Calu3 (cell line): ENCODE results near the gene SPIRE2. TPM values are rescaled to one million over a fixed set of nuclear protein-coding genes. Genes with fewer than 3 reads are reported as not detected.

ENCODE experiments used
- BruUV-seq: library from RNA; stranded (reverse); fragments of 400-500 nt; replicated peaks from 2 replicates; lab custom pipeline; 2021; lab: Mats Ljungman, UMichigan
- CTCF ChIA-PET: fragments of 300-600 bp; sonication (Branson Sonifier 250); formaldehyde crosslinking; loops from one replicate; lab custom pipeline; 2022; ENCODE audit warnings: antibody characterized with exemption; lab: Charles Lee
- DNase-seq: peaks from one replicate; pipeline ENCODE4 v3.0.0; 2022
- H3K27ac Mint-ChIP-seq: one replicate; pipeline ENCODE4 v1.8.0; 2022; ENCODE audit warnings: mixed read lengths; ENCODE audit not compliant: unreplicated experiment
- H3K27me3 Mint-ChIP-seq: one replicate; pipeline ENCODE4 v1.8.0; 2022; ENCODE audit warnings: mixed read lengths; ENCODE audit not compliant: unreplicated experiment
- H3K36me3 Mint-ChIP-seq: one replicate; pipeline ENCODE4 v1.8.0; 2022; ENCODE audit warnings: mild to moderate bottlenecking, moderate library complexity, mixed read lengths; ENCODE audit not compliant: insufficient read depth, unreplicated experiment
- H3K4me1 Mint-ChIP-seq: one replicate; pipeline ENCODE4 v1.8.0; 2022; ENCODE audit warnings: mild to moderate bottlenecking, low read depth, mixed read lengths; ENCODE audit not compliant: unreplicated experiment
- H3K4me3 Mint-ChIP-seq: one replicate; pipeline ENCODE4 v1.8.0; 2022; ENCODE audit warnings: mild to moderate bottlenecking, low read depth, moderate library complexity, mixed read lengths; ENCODE audit not compliant: unreplicated experiment
- H3K9me3 Mint-ChIP-seq: one replicate; pipeline ENCODE4 v1.8.0; 2022; ENCODE audit warnings: low read depth, mixed read lengths; ENCODE audit not compliant: unreplicated experiment
- intact Hi-C: fragments of 100-400 bp; cut with micrococcal nuclease; formaldehyde crosslinking; loops from one replicate; pipeline ENCODE4 v1.10.0; 2022; ENCODE audit not compliant: unreplicated experiment
- total RNA-seq: library from RNA; stranded (reverse); gene quantifications from 2 replicates; pipeline ENCODE4 v1.2.3, GENCODE V29; 2022
- TF ChIP-seq, protein P1 (sequence below): fragments of 200-600 bp; IDR thresholded peaks from one replicate; pipeline ENCODE4 v1.8.0; 2022; ENCODE audit warnings: antibody characterized with exemption; ENCODE audit not compliant: unreplicated experiment

The SPIRE2 gene
- total RNA-seq, 1 experiment from 2014 or later, result 46.3 TPM

- intact Hi-C loops, result no loop called here
- no TSS peak for BruUV-seq
- H3K9me3 Mint-ChIP-seq, result no peaks in the 10 kb centered on the region
- TF ChIP-seq, protein P1, sequence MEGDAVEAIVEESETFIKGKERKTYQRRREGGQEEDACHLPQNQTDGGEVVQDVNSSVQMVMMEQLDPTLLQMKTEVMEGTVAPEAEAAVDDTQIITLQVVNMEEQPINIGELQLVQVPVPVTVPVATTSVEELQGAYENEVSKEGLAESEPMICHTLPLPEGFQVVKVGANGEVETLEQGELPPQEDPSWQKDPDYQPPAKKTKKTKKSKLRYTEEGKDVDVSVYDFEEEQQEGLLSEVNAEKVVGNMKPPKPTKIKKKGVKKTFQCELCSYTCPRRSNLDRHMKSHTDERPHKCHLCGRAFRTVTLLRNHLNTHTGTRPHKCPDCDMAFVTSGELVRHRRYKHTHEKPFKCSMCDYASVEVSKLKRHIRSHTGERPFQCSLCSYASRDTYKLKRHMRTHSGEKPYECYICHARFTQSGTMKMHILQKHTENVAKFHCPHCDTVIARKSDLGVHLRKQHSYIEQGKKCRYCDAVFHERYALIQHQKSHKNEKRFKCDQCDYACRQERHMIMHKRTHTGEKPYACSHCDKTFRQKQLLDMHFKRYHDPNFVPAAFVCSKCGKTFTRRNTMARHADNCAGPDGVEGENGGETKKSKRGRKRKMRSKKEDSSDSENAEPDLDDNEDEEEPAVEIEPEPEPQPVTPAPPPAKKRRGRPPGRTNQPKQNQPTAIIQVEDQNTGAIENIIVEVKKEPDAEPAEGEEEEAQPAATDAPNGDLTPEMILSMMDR, result no peak
- no peak overlapping the region for H3K27ac Mint-ChIP-seq
- no peaks in the 10 kb centered on the region for H3K27me3 Mint-ChIP-seq
- H3K4me3 Mint-ChIP-seq, result no peak overlapping the region
- H3K36me3 Mint-ChIP-seq, result peaks cover 34% of the 10 kb centered on the region
- no peaks in the 10 kb centered on the region for H3K4me1 Mint-ChIP-seq
- no peak for DNase-seq
- CTCF ChIA-PET, result interaction anchor here (0.9 kb wide), 1 partner anchor 11 kb away, joined by 3 read pairs; no protein-coding TSS in a partner anchor
Measured at GRCh38 chr16:89848974-89849373, 20.7 kb downstream of the SPIRE2 start.

DNA sequence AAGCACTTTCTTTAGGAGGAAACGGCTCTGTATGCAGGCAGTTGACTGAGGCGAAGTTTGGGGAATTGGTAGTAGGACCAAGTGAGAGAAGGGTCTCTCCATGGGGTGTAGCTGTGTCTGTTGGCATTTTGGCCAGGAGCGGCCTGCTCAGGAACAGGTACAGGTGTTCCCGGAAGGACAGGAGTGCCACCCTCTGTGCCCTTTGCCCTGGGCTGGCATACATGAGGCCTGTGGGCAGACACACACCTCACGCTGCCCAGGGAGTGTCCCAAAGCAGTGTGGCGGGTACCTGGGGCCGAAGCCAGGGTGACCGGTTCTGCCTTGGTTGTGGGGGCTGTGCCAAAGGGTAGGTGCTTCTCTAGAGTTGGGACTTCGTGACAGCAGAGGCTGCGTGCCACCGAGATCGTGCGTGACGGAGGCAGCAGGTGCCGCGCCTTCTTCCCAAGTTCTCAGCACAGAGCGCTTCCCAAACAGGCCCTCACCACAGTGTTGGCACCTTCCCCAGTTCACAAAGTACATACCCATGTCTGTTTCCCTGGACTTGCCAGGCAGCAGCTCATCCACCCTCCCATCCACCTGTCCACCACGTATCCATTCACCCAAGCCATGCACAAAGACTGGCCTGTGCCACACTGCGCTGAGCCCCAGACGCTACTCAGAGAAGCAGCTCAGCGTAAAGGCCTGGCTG lies 25.2 kb downstream of the SPIRE2 start:
- TF ChIP-seq, protein P1, result no peak
- intact Hi-C loops, result no loop called here
- BruUV-seq, result no TSS peak
- no peak overlapping the region for H3K4me3 Mint-ChIP-seq
- CTCF ChIA-PET, result no interaction called here
- no peak overlapping the region for H3K27ac Mint-ChIP-seq
- peaks cover 32% of the 10 kb centered on the region for H3K36me3 Mint-ChIP-seq
- no peaks in the 10 kb centered on the region for H3K4me1 Mint-ChIP-seq
- H3K27me3 Mint-ChIP-seq, result no peaks in the 10 kb centered on the region
- DNase-seq, result no peak
- H3K9me3 Mint-ChIP-seq, result no peaks in the 10 kb centered on the region

DNA sequence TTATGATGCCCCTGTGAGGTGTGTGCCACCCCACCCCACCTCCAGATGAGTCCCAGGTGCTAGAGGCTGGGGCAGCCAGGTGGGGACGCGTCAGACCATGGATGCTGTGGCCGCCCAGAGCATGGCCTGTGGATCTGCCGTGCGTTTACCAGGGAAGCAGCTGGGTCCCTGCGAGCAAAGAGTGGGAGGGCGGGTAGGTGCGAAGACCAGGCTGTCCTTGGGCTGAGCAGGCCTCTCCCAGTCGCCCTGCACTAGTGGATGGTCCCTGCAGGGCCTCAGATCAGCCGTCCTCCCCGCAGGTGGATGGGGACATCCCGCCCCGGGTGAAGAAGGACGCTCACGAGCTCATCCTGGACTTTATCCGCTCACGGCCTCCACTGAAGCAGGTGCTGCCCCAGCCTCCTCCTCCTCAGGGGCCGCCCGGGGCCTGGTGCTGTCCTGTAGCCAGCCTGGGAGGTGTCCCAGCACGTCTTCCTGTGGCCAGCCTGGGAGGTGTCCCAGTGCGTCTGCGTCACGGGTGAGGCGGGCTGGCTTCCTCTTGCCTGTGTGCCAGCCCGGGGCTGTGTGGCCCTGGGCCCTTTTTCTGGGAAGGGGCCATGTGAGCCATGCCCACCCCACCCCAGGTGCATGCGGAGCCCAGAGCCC lies 27.1 kb downstream of the SPIRE2 start:
- Mint-ChIP-seq H3K27ac (no peak overlapping the region), H3K36me3 (peaks cover 33% of the 10 kb centered on the region), H3K4me1 (no peaks in the 10 kb centered on the region), H3K27me3 (no peaks in the 10 kb centered on the region), H3K9me3 (no peaks in the 10 kb centered on the region), H3K4me3 (no peak overlapping the region)
- no peak for DNase-seq
- CTCF ChIA-PET, result no interaction called here
- TF ChIP-seq, protein P1, result no peak
- intact Hi-C loops, result no loop called here
- BruUV-seq, result no TSS peak

DNA sequence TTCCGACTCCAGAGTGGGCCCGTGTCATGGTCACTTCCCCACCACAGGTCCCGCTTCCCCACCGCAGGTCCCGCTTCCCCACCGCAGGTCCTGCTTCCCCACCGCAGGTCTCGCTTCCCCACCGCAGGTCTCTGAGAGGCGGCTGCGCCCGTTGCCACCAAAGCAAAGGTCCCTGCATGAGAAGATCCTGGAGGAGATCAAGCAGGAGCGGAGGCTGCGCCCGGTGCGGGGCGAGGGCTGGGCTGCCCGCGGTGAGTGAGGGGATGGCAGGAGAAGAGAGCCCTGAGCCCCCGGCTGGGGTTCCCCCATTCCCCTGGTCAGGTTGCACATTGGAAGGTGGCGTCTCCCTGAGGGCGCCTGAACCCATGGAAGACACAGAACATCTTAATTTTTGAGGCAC lies 27.7 kb downstream of the SPIRE2 start:
- DNase-seq, result no peak
- no TSS peak for BruUV-seq
- intact Hi-C loops, result no loop called here
- TF ChIP-seq, protein P1, result no peak
- H3K4me3 Mint-ChIP-seq, result no peak overlapping the region
- H3K9me3 Mint-ChIP-seq, result no peaks in the 10 kb centered on the region
- no peak overlapping the region for H3K27ac Mint-ChIP-seq
- no peaks in the 10 kb centered on the region for H3K4me1 Mint-ChIP-seq
- CTCF ChIA-PET, result no interaction called here
- no peaks in the 10 kb centered on the region for H3K27me3 Mint-ChIP-seq
- peaks cover 36% of the 10 kb centered on the region for H3K36me3 Mint-ChIP-seq
